Mononuclear cell (primary cell): Measurements from ENCODE around the gene GJA1. TPM values are rescaled to one million over a fixed set of nuclear protein-coding genes. Genes with fewer than 3 reads are reported as not detected.
A peak's percentile ranks its signal among the peaks of the same experiment; 100 is the strongest.
"Not testable (repeated sequence)": the region's sequence is repeated elsewhere in the genome, so short reads cannot be mapped to it uniquely, and the experiment has no call there.

ENCODE experiments used
- H3K27me3 ChIP-seq: 2 replicates; pipeline ENCODE4 v1.6.0; 2011; ENCODE audit warnings: low read length, control low read depth; ENCODE audit not compliant: insufficient read depth
- H3K4me1 ChIP-seq: 2 replicates; pipeline ENCODE4 v1.5.1; 2011; ENCODE audit warnings: mild to moderate bottlenecking, low read length, control low read depth; ENCODE audit not compliant: insufficient read depth
- H3K4me3 ChIP-seq: 2 replicates; pipeline ENCODE4 v1.5.1; 2011; ENCODE audit warnings: mild to moderate bottlenecking, low read length, moderate library complexity
- H3K9me3 ChIP-seq: 2 replicates; pipeline ENCODE4 v1.5.1; 2011; ENCODE audit warnings: low read depth, mild to moderate bottlenecking, control low read depth, low read length
- total RNA-seq: library from RNA; depleted of rRNA; stranded (reverse); fragments of >200 nt; gene quantifications from one replicate; pipeline ENCODE4 v1.2.3, GENCODE V29; 2012

GJA1 gene
- total RNA-seq, 1 donor: 0.31 TPM

GRCh38 chr6:121430514-121431460 lies 4.7 kb upstream of the GJA1 start:
- Histone ChIP-seq H3K4me1 (no peaks in the 10 kb centered on the region), H3K9me3 (no peaks in the 10 kb centered on the region), H3K27me3 (peaks cover 9% of the 10 kb centered on the region), H3K4me3 (no peak overlapping the region)

- not testable (repeated sequence) for H3K4me3 ChIP-seq, H3K4me1 ChIP-seq, H3K9me3 ChIP-seq
- H3K27me3 ChIP-seq: peaks cover 17% of the 10 kb centered on the region
These were observed 3.7 kb upstream of the GJA1 start for GRCh38 chr6:121431776-121432175.

- Histone ChIP-seq H3K9me3 (no peaks in the 10 kb centered on the region), H3K4me1 (peaks cover 18% of the 10 kb centered on the region), H3K4me3 (no peak overlapping the region), H3K27me3 (peaks cover 41% of the 10 kb centered on the region)
These were observed 1.2 kb upstream of the GJA1 start for GRCh38 chr6:121434037-121434770.

- H3K4me3 ChIP-seq: peak overlapping the region; percentile 36
- no peaks in the 10 kb centered on the region for H3K9me3 ChIP-seq
- H3K27me3 ChIP-seq: peaks cover 53% of the 10 kb centered on the region
- H3K4me1 ChIP-seq: peaks cover 18% of the 10 kb centered on the region
These were observed 920 bp downstream of the GJA1 start for GRCh38 chr6:121436274-121436857.

- Histone ChIP-seq H3K9me3 (no peaks in the 10 kb centered on the region), H3K27me3 (peaks cover 53% of the 10 kb centered on the region), H3K4me3 (peak overlapping the region; percentile 36), H3K4me1 (peaks cover 18% of the 10 kb centered on the region)
These were observed 1.8 kb downstream of the GJA1 start for GRCh38 chr6:121436960-121437850.

GRCh38 chr6:121437851-121438651 lies 2.6 kb downstream of the GJA1 start:
- Histone ChIP-seq H3K4me3 (peak overlapping the region; percentile 36), H3K27me3 (peaks cover 57% of the 10 kb centered on the region)

GRCh38 chr6:121438869-121439268 lies 3.4 kb downstream of the GJA1 start:
- no peak overlapping the region for H3K4me3 ChIP-seq
- H3K4me1 ChIP-seq: peaks cover 18% of the 10 kb centered on the region
- peaks cover 57% of the 10 kb centered on the region for H3K27me3 ChIP-seq
- no peaks in the 10 kb centered on the region for H3K9me3 ChIP-seq

More at GRCh38 chr6:121437851-121438651, 2.6 kb downstream of the GJA1 start:
- Histone ChIP-seq H3K4me1 (peaks cover 18% of the 10 kb centered on the region), H3K9me3 (no peaks in the 10 kb centered on the region)

- Histone ChIP-seq H3K4me1 (peaks cover 18% of the 10 kb centered on the region), H3K9me3 (no peaks in the 10 kb centered on the region), H3K27me3 (peaks cover 57% of the 10 kb centered on the region), H3K4me3 (no peak overlapping the region)
These were observed 4.0 kb downstream of the GJA1 start for GRCh38 chr6:121439475-121439874.

GRCh38 chr6:121439926-121440325 lies 4.5 kb downstream of the GJA1 start:
- H3K27me3 ChIP-seq: peaks cover 57% of the 10 kb centered on the region
- no peak overlapping the region for H3K4me3 ChIP-seq
- no peaks in the 10 kb centered on the region for H3K9me3 ChIP-seq
- peaks cover 18% of the 10 kb centered on the region for H3K4me1 ChIP-seq

- Histone ChIP-seq H3K4me3 (no peak overlapping the region), H3K4me1 (peaks cover 16% of the 10 kb centered on the region), H3K9me3 (no peaks in the 10 kb centered on the region), H3K27me3 (peaks cover 43% of the 10 kb centered on the region)
These were observed 6.0 kb downstream of the GJA1 start for GRCh38 chr6:121441477-121441876.

GRCh38 chr6:121442576-121442975 lies 7.1 kb downstream of the GJA1 start:
- Histone ChIP-seq H3K4me1 (peaks cover 6% of the 10 kb centered on the region), H3K27me3 (peaks cover 32% of the 10 kb centered on the region), H3K4me3 (no peak overlapping the region)

GRCh38 chr6:121443971-121444541 lies 8.6 kb downstream of the GJA1 start:
- H3K27me3 ChIP-seq: peaks cover 17% of the 10 kb centered on the region
- no peak overlapping the region for H3K4me3 ChIP-seq
- H3K4me1 ChIP-seq: no peaks in the 10 kb centered on the region
- no peaks in the 10 kb centered on the region for H3K9me3 ChIP-seq

More at GRCh38 chr6:121442576-121442975, 7.1 kb downstream of the GJA1 start:
- H3K9me3 ChIP-seq: no peaks in the 10 kb centered on the region

- H3K9me3 ChIP-seq, H3K27me3 ChIP-seq, H3K4me3 ChIP-seq, H3K4me1 ChIP-seq: not testable (repeated sequence)
These were observed 11.3 kb downstream of the GJA1 start for GRCh38 chr6:121446705-121447104.
